GM12892 (cell line): Measurements from ENCODE around the gene DNER.

Experiments used
- POLR2A ChIP-seq: IDR thresholded peaks from 2 replicates; pipeline ENCODE4 v1.6.1; 2011; ENCODE audit warnings: low read depth, low read length, control low read depth
- POLR2AphosphoS5 ChIP-seq: IDR thresholded peaks from 2 replicates; pipeline ENCODE4 v1.6.1; 2011; ENCODE audit warnings: low read depth, low read length, control low read depth
- TAF1 ChIP-seq: IDR thresholded peaks from 2 replicates; pipeline ENCODE4 v1.6.1; 2011; ENCODE audit warnings: low read depth, mild to moderate bottlenecking, control low read depth, low read length, borderline replicate concordance

DNA sequence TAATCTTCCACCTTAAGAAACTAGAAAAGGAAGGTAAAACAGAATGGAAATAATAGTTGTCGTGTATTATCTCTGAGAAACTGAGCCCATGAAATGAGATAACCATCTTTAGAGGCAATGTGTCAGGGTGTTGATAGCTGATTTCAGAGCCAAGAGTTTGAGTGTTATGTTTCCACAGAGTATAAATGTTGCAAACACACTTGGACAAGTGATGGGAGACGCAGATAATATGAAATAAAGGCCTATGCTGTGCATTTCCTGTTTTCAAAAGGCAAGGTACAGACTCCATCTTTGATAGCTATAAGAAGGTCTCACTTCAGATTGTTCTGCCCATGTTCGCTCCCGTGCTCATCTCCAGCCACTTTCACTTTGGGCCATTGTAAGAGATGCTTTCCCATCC lies 25.9 kb upstream of the DNER start:
- no peak for TF ChIP-seq POLR2AphosphoS5
- TF ChIP-seq POLR2A, result no peak
- TF ChIP-seq TAF1, result no peak
